Lower leg skin (tissue), 3 donors: Measurements from ENCODE around the gene PDE1A.

Experiments
- POLR2A ChIP-seq, 2 donors: fragments of 450-650 bp; IDR thresholded peaks; one replicate each; pipeline ENCODE4 v1.6.1; 2016 to 2017; ENCODE audit warnings: antibody characterized with exemption in 2 of 2, mild to moderate bottlenecking in 1 of 2, moderate library complexity in 1 of 2
- TF ChIP-seq, protein P1 (sequence below), 3 donors: fragments of 450-650 bp; IDR thresholded peaks; one replicate each; pipeline ENCODE4 v1.5.1; 2016; ENCODE audit warnings: antibody characterized with exemption in 3 of 3, mild to moderate bottlenecking in 3 of 3, moderate library complexity in 2 of 3

GRCh38 chr2:182416861-182417260, 10.0 kb downstream of the PDE1A start:
- TF ChIP-seq, protein P1, sequence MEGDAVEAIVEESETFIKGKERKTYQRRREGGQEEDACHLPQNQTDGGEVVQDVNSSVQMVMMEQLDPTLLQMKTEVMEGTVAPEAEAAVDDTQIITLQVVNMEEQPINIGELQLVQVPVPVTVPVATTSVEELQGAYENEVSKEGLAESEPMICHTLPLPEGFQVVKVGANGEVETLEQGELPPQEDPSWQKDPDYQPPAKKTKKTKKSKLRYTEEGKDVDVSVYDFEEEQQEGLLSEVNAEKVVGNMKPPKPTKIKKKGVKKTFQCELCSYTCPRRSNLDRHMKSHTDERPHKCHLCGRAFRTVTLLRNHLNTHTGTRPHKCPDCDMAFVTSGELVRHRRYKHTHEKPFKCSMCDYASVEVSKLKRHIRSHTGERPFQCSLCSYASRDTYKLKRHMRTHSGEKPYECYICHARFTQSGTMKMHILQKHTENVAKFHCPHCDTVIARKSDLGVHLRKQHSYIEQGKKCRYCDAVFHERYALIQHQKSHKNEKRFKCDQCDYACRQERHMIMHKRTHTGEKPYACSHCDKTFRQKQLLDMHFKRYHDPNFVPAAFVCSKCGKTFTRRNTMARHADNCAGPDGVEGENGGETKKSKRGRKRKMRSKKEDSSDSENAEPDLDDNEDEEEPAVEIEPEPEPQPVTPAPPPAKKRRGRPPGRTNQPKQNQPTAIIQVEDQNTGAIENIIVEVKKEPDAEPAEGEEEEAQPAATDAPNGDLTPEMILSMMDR (IDR thresholded peaks at IDR 0.05): no peak
- no peak for TF ChIP-seq POLR2A (IDR thresholded peaks at IDR 0.05)
